ENCODE measurements around the gene SGIP1. TPM values are rescaled to one million over a fixed set of nuclear protein-coding genes. Genes with fewer than 3 reads are reported as not detected.

The SGIP1 gene
- total and polyA plus RNA-seq, 2 of the 8 experiments (the other 6 are each of a cell fraction or from before 2014, with no cell fraction given) = 1.4 to 2.1 TPM

DNA sequence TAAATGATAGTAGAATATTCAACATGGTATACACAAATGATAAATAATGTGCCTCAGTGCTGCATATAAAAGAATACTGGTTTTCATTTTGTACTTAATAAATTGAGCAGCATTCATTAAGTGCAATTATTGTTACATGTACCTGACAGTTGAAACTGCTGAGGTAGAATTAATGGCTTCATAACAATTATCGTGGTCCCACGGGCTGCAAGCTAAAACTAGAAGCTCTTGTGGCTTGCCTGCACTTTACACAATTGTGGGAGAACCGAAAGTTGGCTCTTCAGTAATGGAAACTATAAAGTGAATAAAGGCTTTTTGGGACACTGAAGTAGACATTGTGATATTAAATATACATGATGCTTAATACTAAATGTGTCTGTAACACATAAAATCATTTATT, 243.9 kb downstream of the SGIP1 start:
- CTCF ChIA-PET (ENCODE audit: partially characterized antibody) = interaction anchor here (0.6 to 1.0 kb wide), 2 partner anchors 12 to 282 kb away, joined by 3 read pairs; no protein-coding TSS in a partner anchor
- DNase-seq (ENCODE audit: low read depth in 1 of 2, low spot score in 2 of 2) (no peak), FAIRE-seq (no peak)
- no peak overlapping the region for H2BK5ac ChIP-seq (ENCODE audit: low read depth, low read length)
- H3K23me2 ChIP-seq (ENCODE audit: low read depth, low read length) = no peaks in the 10 kb centered on the region
- no peak overlapping the region for H3K9ac ChIP-seq (replicated peaks in 1 of 4; ENCODE audit: extremely low read depth in 1 of 4, low read depth in 3 of 4, low read length in 3 of 4)
- no peak overlapping the region for H4K8ac ChIP-seq (ENCODE audit: extremely low read depth, insufficient read depth, low read length)
- no peaks in the 10 kb centered on the region for H3K36me3 ChIP-seq (ENCODE audit: control insufficient read depth in 2 of 4, insufficient read depth in 4 of 4, low read length in 3 of 4)
- H3K79me2 ChIP-seq (ENCODE audit: control insufficient read depth in 1 of 2, insufficient read depth in 2 of 2, low read length in 2 of 2) = no peaks in the 10 kb centered on the region
- no peak overlapping the region for H2BK12ac ChIP-seq (ENCODE audit: low read depth, low read length)
- no peaks in the 10 kb centered on the region for H3K27me3 ChIP-seq (replicated peaks in 1 of 4; ENCODE audit: control insufficient read depth in 3 of 4, extremely low read depth in 1 of 4, insufficient read depth in 3 of 4, low read length in 3 of 4)
- H4K5ac ChIP-seq (ENCODE audit: insufficient read length, low read depth, low read length) = no peak overlapping the region
- no peak overlapping the region for H3K4me3 ChIP-seq (ENCODE audit: extremely low read depth in 1 of 4, insufficient read depth in 2 of 4, low read depth in 3 of 4, low read length in 4 of 4)
- H2AK5ac ChIP-seq (ENCODE audit: low read depth, low read length) = no peak overlapping the region
- H3K4me2 ChIP-seq (ENCODE audit: insufficient read depth in 1 of 2, low read depth in 2 of 2, low read length in 2 of 2) = no peak overlapping the region
- 93% methylated on average over 3 of the region's 3 CpGs; no CpG with 5 or more reads in 1 of the 2 experiments for WGBS, 2 experiments (ENCODE audit: extremely low coverage in 1 of 2, insufficient coverage in 1 of 2, insufficient read length in 1 of 2, insufficient replicate concordance in 2 of 2, low coverage in 1 of 2, low lambda C conversion rate in 2 of 2, missing lambda C conversion rate in 1 of 2)
- no peaks in the 10 kb centered on the region for H3K79me1 ChIP-seq (ENCODE audit: low read depth, low read length)
- peaks cover 4 to 9% of the 10 kb centered on the region in 2 experiments; a peak in 2 of 4 replicates for H3K9me3 ChIP-seq (ENCODE audit: insufficient read depth in 2 of 2, low read depth in 1 of 2, low read length in 1 of 2)
- no peak overlapping the region for H2BK120ac ChIP-seq (replicated peaks; ENCODE audit: low read depth, low read length)
- H2BK15ac ChIP-seq (ENCODE audit: low read length) = no peak overlapping the region
- no peak overlapping the region for H2AFZ ChIP-seq (ENCODE audit: low read length)
- no peak overlapping the region for H3K27ac ChIP-seq (ENCODE audit: low read depth, low read length)
- POLR2A ChIA-PET (ENCODE audit: partially characterized antibody) = no interaction called here
- H3K14ac ChIP-seq (ENCODE audit: insufficient read length) = no peak overlapping the region
- H3K18ac ChIP-seq (ENCODE audit: extremely low read depth, low read length) = no peak overlapping the region
- H4K20me1 ChIP-seq (replicated peaks in 1 of 2; ENCODE audit: control insufficient read depth in 1 of 2, insufficient read depth in 2 of 2, low read length in 2 of 2) = no peaks in the 10 kb centered on the region
- no peaks in the 10 kb centered on the region for H3K4me1 ChIP-seq (replicated peaks in 1 of 4; ENCODE audit: control insufficient read depth in 3 of 4, insufficient read depth in 4 of 4, low read length in 3 of 4)
- no peak overlapping the region for H2BK20ac ChIP-seq (ENCODE audit: low read length)
- H4K91ac ChIP-seq (replicated peaks; ENCODE audit: insufficient read length, low read length) = no peak overlapping the region
- H3K4ac ChIP-seq (replicated peaks; ENCODE audit: insufficient read length, low read depth, low read length) = no peak overlapping the region
- H3K23ac ChIP-seq (ENCODE audit: insufficient read length) = no peak overlapping the region
- no peak overlapping the region for H3K56ac ChIP-seq (replicated peaks; ENCODE audit: insufficient read length, low read depth, low read length)
- TF ChIP-seq CEBPB (IDR thresholded peaks at IDR 0.05; ENCODE audit: low read depth, low read length) = no peak
- no peak for TF ChIP-seq EP300 (IDR thresholded peaks at IDR 0.05; ENCODE audit: borderline replicate concordance in 1 of 2, low read depth in 2 of 2, low read length in 2 of 2)
- TF ChIP-seq ASH2L (IDR thresholded peaks at IDR 0.05; ENCODE audit: low read length) = no peak
- TF ChIP-seq TAF7 (optimal IDR thresholded peaks at IDR 0.05; ENCODE audit: borderline replicate concordance, low read depth, low read length) = no peak
- TF ChIP-seq RXRA (IDR thresholded peaks at IDR 0.05; ENCODE audit: insufficient read depth, low read depth, low read length) = no peak
- TF ChIP-seq CHD2 (IDR thresholded peaks at IDR 0.05; ENCODE audit: low read length) = no peak
